Stimulated activated CD8-positive, alpha-beta memory T cell treated with anti-CD3 and anti-CD28 coated beads, Interleukin-12 subunit alpha, Interleukin-12 subunit beta, amount 100 ng/mL, for 24 hours (primary cell): Measurements from ENCODE around the gene CMTM6.
A peak's percentile ranks its signal among the peaks of the same experiment; 100 is the strongest.
"Not testable (repeated sequence)": the region's sequence is repeated elsewhere in the genome, so short reads cannot be mapped to it uniquely, and the experiment has no call there.

Source experiments
- DNase-seq: peaks from one replicate; pipeline ENCODE4 v3.0.0-alpha.2; 2020; ENCODE audit errors: extremely low read depth

Gene CMTM6

DNA sequence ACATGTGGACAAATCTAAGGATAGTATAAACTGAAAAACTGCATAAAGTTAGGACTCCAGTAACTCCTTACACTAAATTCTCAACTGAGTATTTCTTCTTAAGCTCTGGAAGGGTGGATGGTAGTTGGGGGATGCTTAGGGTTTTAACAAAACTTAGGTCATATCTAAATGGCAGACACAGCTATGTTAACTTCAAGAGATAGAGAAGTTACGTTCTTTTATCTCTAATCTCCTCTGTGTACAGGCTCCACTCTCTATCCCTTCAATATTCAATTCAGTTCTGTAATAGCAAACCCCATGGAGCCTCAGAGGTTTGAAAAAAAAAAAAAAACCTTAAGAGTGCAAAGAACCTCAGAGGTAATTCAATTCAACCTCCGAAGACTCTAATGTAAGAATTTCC, 3.1 kb downstream of the CMTM6 start:
- DNase-seq: no peak

GRCh38 chr3:32498992-32499391, 3.7 kb downstream of the CMTM6 start:
- DNase-seq: no peak

GRCh38 chr3:32498252-32498651, 4.4 kb downstream of the CMTM6 start:
- no peak for DNase-seq

GRCh38 chr3:32495609-32496008, 7.0 kb downstream of the CMTM6 start:
- DNase-seq: no peak

- DNase-seq: no peak
Measured at GRCh38 chr3:32495085-32495484, 7.6 kb downstream of the CMTM6 start.

GRCh38 chr3:32493437-32494414, 8.9 kb downstream of the CMTM6 start:
- no peak for DNase-seq

DNA sequence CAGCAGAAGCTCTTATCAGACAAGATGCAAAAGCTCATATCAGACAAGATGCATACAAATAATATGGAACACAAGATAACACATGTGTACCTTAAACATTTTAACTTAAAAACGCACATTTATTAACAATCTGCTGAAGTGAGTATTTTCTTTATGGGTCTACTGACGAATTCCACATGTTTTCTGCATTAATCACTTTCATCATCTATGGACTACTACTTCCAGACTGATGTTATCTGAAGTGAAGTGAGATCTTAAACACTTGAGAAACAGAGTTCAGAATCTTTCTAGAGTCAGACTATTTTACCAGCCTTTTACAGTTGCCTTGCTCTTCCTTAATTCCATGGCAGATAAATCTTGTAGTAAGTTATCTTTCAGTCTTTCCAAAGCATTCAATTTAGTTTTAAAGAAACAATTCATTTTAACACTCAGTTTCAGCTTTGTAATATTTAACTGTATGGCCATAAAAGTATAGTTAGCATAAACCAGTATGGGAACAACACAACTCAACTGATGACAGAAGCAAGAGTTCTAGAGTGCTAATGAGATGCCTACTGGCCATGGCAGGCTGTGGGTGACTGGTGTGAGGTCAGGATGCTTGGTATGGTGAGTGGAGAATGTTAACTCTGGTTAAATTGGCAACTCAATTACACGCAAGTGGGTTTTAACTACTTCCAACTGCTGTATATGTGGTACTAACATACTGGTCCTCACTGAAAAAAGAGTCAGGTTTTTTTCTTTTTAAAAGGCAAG, 9.8 kb downstream of the CMTM6 start:
- no peak for DNase-seq

GRCh38 chr3:32488474-32489008, 14.1 kb downstream of the CMTM6 start:
- no peak for DNase-seq

- no peak for DNase-seq
Measured at GRCh38 chr3:32487781-32488473, 14.7 kb downstream of the CMTM6 start.

DNA sequence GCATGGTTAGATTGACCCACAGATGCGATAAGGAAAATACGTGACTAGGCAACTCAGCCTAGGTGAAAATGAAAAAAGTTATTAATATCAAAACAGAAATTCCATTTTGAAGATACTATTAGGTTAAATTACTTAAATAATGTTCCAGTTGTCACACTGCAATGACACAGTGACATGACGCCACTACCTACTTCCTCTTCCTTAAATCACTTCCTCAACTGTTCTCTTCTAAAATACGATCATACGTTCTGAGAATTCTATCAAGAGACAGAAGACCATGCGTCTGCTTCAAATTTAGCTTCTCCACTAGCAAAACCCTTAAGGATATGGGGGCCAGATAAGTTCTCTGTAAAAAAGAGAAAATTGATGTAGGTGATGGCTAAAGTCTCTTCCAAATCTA, 18.2 kb downstream of the CMTM6 start:
- DNase-seq: no peak

GRCh38 chr3:32483772-32484171, 18.9 kb downstream of the CMTM6 start:
- no peak for DNase-seq

GRCh38 chr3:32482693-32483092, 20.0 kb downstream of the CMTM6 start:
- DNase-seq: no peak

DNA sequence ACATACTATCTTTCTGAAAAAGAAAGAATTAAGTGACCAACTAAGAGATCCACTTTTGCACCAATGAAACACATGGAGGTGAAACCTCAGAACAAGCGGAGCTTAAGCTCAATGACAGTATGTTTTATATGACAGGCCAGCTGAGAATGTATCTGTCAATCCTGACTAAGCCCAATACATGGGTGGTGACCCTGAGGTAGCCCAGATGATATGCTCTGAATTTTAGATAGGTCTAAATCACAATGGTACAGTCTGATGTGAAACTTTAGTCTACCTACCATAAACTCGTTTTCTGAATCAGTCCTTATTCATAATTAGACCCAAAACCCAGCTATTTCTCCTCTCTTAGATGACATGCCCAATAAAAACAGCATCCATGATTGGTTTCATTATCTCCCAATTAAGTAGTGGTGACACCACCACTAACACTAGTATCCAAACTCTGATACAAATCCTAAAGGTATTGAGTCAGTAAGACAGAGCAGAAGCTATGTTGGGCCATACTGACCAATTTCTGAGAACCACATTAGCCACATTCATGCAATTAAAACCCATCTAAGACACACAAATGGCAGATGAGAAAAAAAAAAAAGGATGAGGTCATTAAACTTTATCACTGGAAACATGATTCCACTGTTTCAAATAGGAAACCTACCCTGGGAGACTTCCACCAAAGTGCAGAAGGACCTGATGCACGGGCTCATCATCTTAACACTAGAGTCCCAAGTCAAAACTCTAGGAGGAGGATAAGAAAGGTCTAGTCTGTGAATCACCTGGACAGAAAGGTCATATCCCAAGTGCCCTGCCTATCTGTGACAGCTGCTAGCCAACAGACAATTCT, 20.6 kb downstream of the CMTM6 start:
- no peak for DNase-seq

- no peak for DNase-seq
Measured at GRCh38 chr3:32480604-32481003, 22.0 kb downstream of the CMTM6 start.

GRCh38 chr3:32474201-32474600, 28.5 kb downstream of the CMTM6 start:
- DNase-seq: no peak

DNA sequence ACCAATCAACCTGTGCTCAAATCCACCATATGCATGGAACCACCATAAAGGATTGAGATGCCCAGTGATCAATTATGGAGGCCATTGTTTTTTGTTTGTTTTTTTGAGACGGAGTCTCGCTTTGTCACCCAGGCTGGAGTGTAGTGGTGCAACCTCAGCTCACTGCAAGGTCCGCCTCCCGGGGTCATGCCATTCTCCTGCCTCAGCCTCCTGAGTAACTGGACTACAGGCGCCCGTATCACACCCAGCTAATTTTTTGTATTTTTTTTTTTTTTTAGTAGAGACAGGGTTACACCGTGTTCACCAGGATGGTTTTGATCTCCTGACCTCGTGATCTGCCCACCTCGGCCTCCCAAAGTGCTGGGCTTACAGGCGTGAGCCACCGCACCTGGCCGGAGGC, 30.5 kb downstream of the CMTM6 start:
- not testable (repeated sequence) for DNase-seq

DNA sequence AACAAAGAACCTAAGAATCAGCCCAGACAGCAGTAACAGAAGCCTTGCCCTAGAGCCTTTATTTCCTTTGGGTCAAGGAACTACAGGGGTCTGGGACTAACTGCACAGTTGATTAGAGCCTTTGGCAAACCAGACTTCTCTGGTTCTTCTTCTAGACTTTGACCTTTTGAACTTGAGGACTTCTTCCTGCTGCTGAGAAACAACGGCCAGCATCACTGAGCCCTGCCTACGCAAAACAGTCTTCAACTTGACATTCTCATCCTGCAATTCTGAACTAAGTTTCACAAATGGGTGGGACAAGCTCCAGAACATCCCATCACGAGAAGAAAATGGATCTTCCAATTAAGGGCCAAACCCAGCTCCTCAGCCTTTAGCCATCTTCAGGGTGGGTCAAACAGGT, 31.4 kb downstream of the CMTM6 start:
- no peak for DNase-seq

DNA sequence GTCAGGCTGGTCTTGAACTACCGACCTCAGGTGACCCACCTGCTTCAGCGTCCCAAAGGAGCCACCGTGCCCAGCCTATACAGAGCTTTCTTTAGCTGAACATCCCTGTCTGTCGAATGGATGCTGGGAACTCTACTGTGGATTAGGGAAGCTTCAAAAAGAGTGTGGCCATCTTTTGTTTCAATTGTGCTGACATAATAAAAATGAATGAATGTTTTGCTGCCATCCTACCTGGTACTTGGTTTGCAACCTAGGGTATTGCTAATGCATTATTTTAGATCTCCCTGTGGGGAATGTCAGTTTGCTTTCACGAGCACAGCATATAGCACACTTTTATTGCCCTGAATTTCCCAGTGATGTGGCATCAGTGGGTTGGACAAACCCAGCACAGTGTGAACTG, 32.3 kb downstream of the CMTM6 start:
- DNase-seq: no peak

DNA sequence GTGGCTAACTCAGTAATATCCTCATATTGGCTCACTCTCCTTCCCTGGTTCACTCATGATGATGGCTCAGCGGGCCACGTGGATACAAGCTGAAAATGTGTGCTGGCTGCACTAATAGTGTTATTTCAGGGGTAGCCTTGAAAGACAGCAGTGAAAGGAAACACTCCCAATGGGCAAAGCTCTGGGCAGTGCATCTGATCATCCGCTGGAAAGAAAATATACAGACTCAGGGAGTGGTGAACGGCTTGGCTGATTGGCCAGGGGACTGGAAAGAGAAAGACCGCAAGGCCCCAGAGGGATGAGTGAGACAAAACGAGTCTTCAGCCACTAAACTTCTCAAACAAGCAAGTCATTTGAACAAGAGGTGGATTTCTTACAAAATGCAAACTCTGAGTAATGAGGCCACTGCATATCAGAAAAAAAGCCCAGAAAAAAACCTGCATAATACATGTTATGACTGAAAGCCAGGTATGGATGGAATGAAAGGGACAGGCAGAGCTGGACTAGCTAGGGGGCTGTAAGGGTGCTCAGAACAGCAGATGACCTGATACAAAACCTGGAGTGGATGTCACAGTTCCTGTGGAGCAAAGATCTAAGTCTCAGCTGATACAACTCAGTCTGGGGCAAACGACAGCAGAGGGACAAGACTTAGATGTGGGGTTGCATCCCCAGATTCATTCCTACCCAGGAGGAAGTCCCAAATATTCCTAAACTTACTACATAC, 33.3 kb downstream of the CMTM6 start:
- no peak for DNase-seq

- peak; percentile 30 for DNase-seq
Measured at GRCh38 chr3:32467333-32468070, 35.1 kb downstream of the CMTM6 start.
